CD14-positive monocyte (primary cell): ENCODE data around the gene SERTAD3. TPM values are rescaled to one million over a fixed set of nuclear protein-coding genes. Genes with fewer than 3 reads are reported as not detected.

Experiments
- DNase-seq, 3 donors: peaks; one replicate each; pipeline ENCODE4 v3.0.0-alpha.2; 2011 to 2022
- H2AFZ ChIP-seq: 2 replicates; pipeline ENCODE4 v1.6.0; 2012; ENCODE audit warnings: mild to moderate bottlenecking, low read depth, low read length, inconsistent platforms; ENCODE audit not compliant: insufficient read depth, poor library complexity, severe bottlenecking
- H3K27ac ChIP-seq, 2 donors: 1 replicate in 1 of 2; 2 replicates in 1 of 2; pipeline ENCODE4 v1.5.1; 2012 to 2013; ENCODE audit warnings: low read length in 2 of 2, control low read depth in 1 of 2, inconsistent platforms in 1 of 2, low read depth in 1 of 2, mild to moderate bottlenecking in 1 of 2
- H3K27me3 ChIP-seq, 2 donors: one replicate each; pipeline versions ENCODE4 v1.6.0 to v1.6.1; 2011 to 2013; ENCODE audit warnings: low read length in 2 of 2; ENCODE audit not compliant: control insufficient read depth in 2 of 2, insufficient read depth in 2 of 2
- H3K36me3 ChIP-seq, 2 donors: replicated peaks in 1 of 2; 1 replicate in 1 of 2; 2 replicates in 1 of 2; pipeline versions ENCODE4 v1.5.1 to v1.6.1; 2012 to 2013; ENCODE audit warnings: low read length in 2 of 2, control low read depth in 1 of 2, inconsistent platforms in 1 of 2, mild to moderate bottlenecking in 1 of 2; ENCODE audit not compliant: insufficient read depth in 2 of 2, control insufficient read depth in 1 of 2
- H3K4me1 ChIP-seq, 2 donors: 1 replicate in 1 of 2; 2 replicates in 1 of 2; pipeline versions ENCODE4 v1.5.1 to v1.6.1; 2012 to 2013; ENCODE audit warnings: low read length in 2 of 2, control low read depth in 1 of 2, inconsistent platforms in 1 of 2, mild to moderate bottlenecking in 1 of 2, moderate library complexity in 1 of 2; ENCODE audit not compliant: insufficient read depth in 2 of 2, control insufficient read depth in 1 of 2
- H3K4me2 ChIP-seq: replicated peaks from 2 replicates; pipeline ENCODE3; 2012; ENCODE audit warnings: low read length, moderate library complexity, mild to moderate bottlenecking; ENCODE audit not compliant: poor library complexity, severe bottlenecking; ENCODE audit errors: extremely low read depth
- H3K4me3 ChIP-seq, 3 experiments: fragments of 200-600 bp in 1 of 3; sonication (generic) in 1 of 3; replicated peaks in 1 of 3; 1 replicate in 2 of 3; 2 replicates in 1 of 3; pipeline ENCODE4 v1.5.1; 2011 to 2013; ENCODE audit warnings: low read length in 3 of 3, mild to moderate bottlenecking in 3 of 3, control low read depth in 2 of 3, low read depth in 2 of 3, inconsistent platforms in 1 of 3, moderate library complexity in 1 of 3
- H3K79me2 ChIP-seq: 2 replicates; pipeline ENCODE4 v1.6.0; 2012; ENCODE audit warnings: mild to moderate bottlenecking, control low read depth, inconsistent platforms, low read length, moderate library complexity; ENCODE audit not compliant: insufficient read depth
- H3K9ac ChIP-seq: 2 replicates; pipeline ENCODE4 v1.6.0; 2017; ENCODE audit warnings: low read length, mild to moderate bottlenecking; ENCODE audit not compliant: insufficient read depth, poor library complexity, severe bottlenecking
- H3K9me3 ChIP-seq, 2 donors: replicated peaks in 1 of 2; 1 replicate in 1 of 2; 2 replicates in 1 of 2; pipeline versions ENCODE4 v1.5.1 to v1.6.1; 2012 to 2013; ENCODE audit warnings: low read length in 2 of 2, control low read depth in 1 of 2; ENCODE audit not compliant: control insufficient read depth in 1 of 2, insufficient read depth in 1 of 2
- H4K20me1 ChIP-seq: 2 replicates; pipeline ENCODE4 v1.6.0; 2012; ENCODE audit warnings: mild to moderate bottlenecking, low read length, control low read depth, moderate library complexity; ENCODE audit not compliant: insufficient read depth
- H3K27ac Mint-ChIP-seq, 7 donors: one replicate each; pipeline ENCODE4 v1.8.0; 2020; ENCODE audit warnings: mild to moderate bottlenecking in 7 of 7, mixed read lengths in 7 of 7, moderate library complexity in 6 of 7, inconsistent platforms in 2 of 7
- H3K27me3 Mint-ChIP-seq, 3 donors: one replicate each; pipeline ENCODE4 v1.8.0; 2021 to 2022; ENCODE audit warnings: low read depth in 3 of 3, mild to moderate bottlenecking in 3 of 3, mixed read lengths in 3 of 3, moderate library complexity in 3 of 3, inconsistent platforms in 1 of 3
- H3K36me3 Mint-ChIP-seq, 2 donors: one replicate each; pipeline ENCODE4 v1.8.0; 2020; ENCODE audit warnings: mixed read lengths in 2 of 2, inconsistent platforms in 1 of 2, mild to moderate bottlenecking in 1 of 2
- H3K4me1 Mint-ChIP-seq: one replicate; pipeline ENCODE4 v1.8.0; 2020; ENCODE audit warnings: mild to moderate bottlenecking, mixed read lengths
- H3K4me3 Mint-ChIP-seq, 2 donors: one replicate each; pipeline ENCODE4 v1.8.0; 2020; ENCODE audit warnings: mild to moderate bottlenecking in 2 of 2, mixed read lengths in 2 of 2, moderate library complexity in 1 of 2
- H3K9me3 Mint-ChIP-seq, 7 donors: one replicate each; pipeline ENCODE4 v1.8.0; 2020 to 2022; ENCODE audit warnings: mixed read lengths in 7 of 7, mild to moderate bottlenecking in 6 of 7, moderate library complexity in 6 of 7, inconsistent platforms in 2 of 7
- WGBS: methylation state at CpG from one replicate; pipeline ENCODE4 v1.1.5; 2013; ENCODE audit warnings: missing lambda C conversion rate; ENCODE audit not compliant: insufficient coverage; 5-methylcytosine and 5-hydroxymethylcytosine counted together
- intact Hi-C, 2 donors: fragments of 100-400 bp; cut with micrococcal nuclease; formaldehyde crosslinking; loops; one replicate each; pipeline versions ENCODE4 v1.15.0 to v1.15.1; 2023
- polyA plus RNA-seq, 3 donors: library from polyadenylated mRNA; depleted of rRNA in 1 of 3; unstranded in 2 of 3; stranded (reverse) in 1 of 3; fragments of 300-500 nt in 2 of 3; fragments of >200 nt in 1 of 3; fragmentation: Illumina TruSeq in 2 of 3; gene quantifications; 1 replicate in 2 of 3; 2 replicates in 1 of 3; pipeline ENCODE4 v1.2.3, GENCODE V29; 2012 to 2021
- TF ChIP-seq, protein P1 (sequence below): fragments of 200-600 bp; IDR thresholded peaks from one replicate; pipeline ENCODE4 v1.8.0; 2022; ENCODE audit warnings: antibody characterized with exemption, mild to moderate bottlenecking

The SERTAD3 gene
- polyA plus RNA-seq, 3 donors = 30.4 to 57.2 (median 49.4) TPM

- no peak overlapping the region for H3K4me3 ChIP-seq
- H4K20me1 ChIP-seq = no peaks in the 10 kb centered on the region
- peaks cover 13 to 24% of the 10 kb centered on the region in 2 donors for H3K27me3 ChIP-seq
- no peak for DNase-seq
- TF ChIP-seq, protein P1, sequence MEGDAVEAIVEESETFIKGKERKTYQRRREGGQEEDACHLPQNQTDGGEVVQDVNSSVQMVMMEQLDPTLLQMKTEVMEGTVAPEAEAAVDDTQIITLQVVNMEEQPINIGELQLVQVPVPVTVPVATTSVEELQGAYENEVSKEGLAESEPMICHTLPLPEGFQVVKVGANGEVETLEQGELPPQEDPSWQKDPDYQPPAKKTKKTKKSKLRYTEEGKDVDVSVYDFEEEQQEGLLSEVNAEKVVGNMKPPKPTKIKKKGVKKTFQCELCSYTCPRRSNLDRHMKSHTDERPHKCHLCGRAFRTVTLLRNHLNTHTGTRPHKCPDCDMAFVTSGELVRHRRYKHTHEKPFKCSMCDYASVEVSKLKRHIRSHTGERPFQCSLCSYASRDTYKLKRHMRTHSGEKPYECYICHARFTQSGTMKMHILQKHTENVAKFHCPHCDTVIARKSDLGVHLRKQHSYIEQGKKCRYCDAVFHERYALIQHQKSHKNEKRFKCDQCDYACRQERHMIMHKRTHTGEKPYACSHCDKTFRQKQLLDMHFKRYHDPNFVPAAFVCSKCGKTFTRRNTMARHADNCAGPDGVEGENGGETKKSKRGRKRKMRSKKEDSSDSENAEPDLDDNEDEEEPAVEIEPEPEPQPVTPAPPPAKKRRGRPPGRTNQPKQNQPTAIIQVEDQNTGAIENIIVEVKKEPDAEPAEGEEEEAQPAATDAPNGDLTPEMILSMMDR = no peak
- H3K79me2 ChIP-seq = no peaks in the 10 kb centered on the region
- H3K9ac ChIP-seq = no peak overlapping the region
- Mint-ChIP-seq H3K27me3 (peaks cover 25 to 35% (median 35%) of the 10 kb centered on the region in 3 donors), H3K36me3 (peaks cover 5 to 10% of the 10 kb centered on the region in 2 donors), H3K9me3 (peaks cover 2 to 10% (median 6%) of the 10 kb centered on the region in 7 donors), H3K27ac (no peak overlapping the region), H3K4me3 (no peak overlapping the region), H3K4me1 (peaks cover 13% of the 10 kb centered on the region)
- H2AFZ ChIP-seq = no peak overlapping the region
- no CpG with 5 or more reads among the region's 3 CpGs for WGBS
- H3K9me3 ChIP-seq = no peaks in the 10 kb centered on the region
- no peaks in the 10 kb centered on the region for H3K36me3 ChIP-seq
- H3K4me2 ChIP-seq = no peak overlapping the region
- H3K27ac ChIP-seq = no peak overlapping the region
- intact Hi-C loops = no loop called here
- peaks cover 11 to 16% of the 10 kb centered on the region in 2 donors for H3K4me1 ChIP-seq
Measured at GRCh38 chr19:40471111-40471510, 27.0 kb upstream of the SERTAD3 start.

DNA sequence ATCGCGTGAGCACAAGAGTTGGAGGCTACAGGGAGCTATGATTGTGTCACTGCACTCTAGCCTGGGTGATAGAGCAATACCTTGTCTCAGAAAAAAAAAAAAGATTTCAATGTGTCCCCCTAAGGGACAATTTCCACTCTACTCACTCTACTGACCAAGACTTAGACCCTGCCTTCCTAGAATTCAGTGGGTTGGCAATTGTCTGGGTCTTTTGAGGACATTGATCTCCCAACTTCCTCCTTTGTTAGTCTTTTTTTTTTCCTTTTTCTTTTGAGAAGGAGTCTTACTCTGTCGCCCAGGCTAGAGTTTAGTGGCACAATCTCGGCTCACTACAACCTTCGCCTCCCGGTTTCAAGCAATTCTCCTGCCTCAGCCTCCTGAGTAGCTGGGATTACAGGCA, 24.9 kb upstream of the SERTAD3 start:
- peaks cover 25 to 37% of the 10 kb centered on the region in 2 donors for H3K4me1 ChIP-seq
- peak overlapping the region in 1 of 2 donors; percentile 21 for H3K4me3 Mint-ChIP-seq
- H3K4me2 ChIP-seq = no peak overlapping the region
- H4K20me1 ChIP-seq = peaks cover 5% of the 10 kb centered on the region
- no peaks in the 10 kb centered on the region for H3K9me3 ChIP-seq
- peaks cover 25 to 33% (median 33%) of the 10 kb centered on the region in 3 donors for H3K27me3 Mint-ChIP-seq
- TF ChIP-seq, protein P1 = no peak
- H3K4me1 Mint-ChIP-seq = peaks cover 29% of the 10 kb centered on the region
- peaks cover 5 to 10% of the 10 kb centered on the region in 2 donors for H3K36me3 Mint-ChIP-seq
- intact Hi-C loops = loop anchor here (5.0 to 10.0 kb wide), 2 partner anchors 103 to 104 kb away; no protein-coding TSS in a partner anchor
- WGBS = 93% methylated on average over 3 of the region's 6 CpGs
- H3K79me2 ChIP-seq = peaks cover 13% of the 10 kb centered on the region
- no peak for DNase-seq
- no peak overlapping the region for H3K27ac ChIP-seq
- H3K9ac ChIP-seq = no peak overlapping the region
- no peak overlapping the region for H3K4me3 ChIP-seq
- H3K9me3 Mint-ChIP-seq = peaks cover 2 to 10% (median 6%) of the 10 kb centered on the region in 7 donors
- H3K36me3 ChIP-seq = no peaks in the 10 kb centered on the region
- H2AFZ ChIP-seq = no peak overlapping the region
- H3K27me3 ChIP-seq = peaks cover 13 to 24% of the 10 kb centered on the region in 2 donors
- no peak overlapping the region for H3K27ac Mint-ChIP-seq
